Measurements from ENCODE around the gene CALHM3. TPM values are rescaled to one million over a fixed set of nuclear protein-coding genes. Genes with fewer than 3 reads are reported as not detected.

CALHM3 gene
- total RNA-seq, 1 experiment from 2014 or later = not detected

GRCh38 chr10:103455235-103455634 is 23.8 kb downstream of the CALHM3 start:
- in situ Hi-C loops (cut with HindIII; ENCODE audit: low sequenced_read_pairs) = no loop called here

GRCh38 chr10:103454026-103454425 is 25.0 kb downstream of the CALHM3 start:
- DNase-seq (ENCODE audit: low spot score) = no peak
- in situ Hi-C loops (cut with HindIII; ENCODE audit: low sequenced_read_pairs) = loop anchor here (5.0 kb wide), 1 partner anchor 38 kb away; the partner anchor contains the start of gene NEURL1

More at GRCh38 chr10:103455235-103455634, 23.8 kb downstream of the CALHM3 start:
- DNase-seq (ENCODE audit: low spot score) = no peak

- in situ Hi-C loops (cut with HindIII; ENCODE audit: low sequenced_read_pairs) = loop anchor here (5.0 kb wide), 1 partner anchor 40 kb away; the partner anchor contains the start of gene NEURL1
- no peak for DNase-seq (ENCODE audit: low spot score)
Observed at GRCh38 chr10:103452506-103453230, 26.4 kb downstream of the CALHM3 start.

- DNase-seq (ENCODE audit: low spot score) = peak; percentile 17
- in situ Hi-C loops (cut with HindIII; ENCODE audit: low sequenced_read_pairs) = loop anchor here (5.0 kb wide), 1 partner anchor 40 kb away; the partner anchor contains the start of gene NEURL1
Observed at GRCh38 chr10:103451831-103452505, 27.1 kb downstream of the CALHM3 start, which contains the start of gene CALHM2. TSS of gene CALHM2 (minus strand) at chr10:103452370. CDS start at chr10:103449941, 2,429 bp downstream.

GRCh38 chr10:103451091-103451813 is 27.8 kb downstream of the CALHM3 start:
- in situ Hi-C loops (cut with HindIII; ENCODE audit: low sequenced_read_pairs) = loop anchor here (5.0 kb wide), 1 partner anchor 41 kb away; the partner anchor contains the start of gene NEURL1
- peak; percentile 37 for DNase-seq (ENCODE audit: low spot score)

- in situ Hi-C loops (cut with HindIII; ENCODE audit: low sequenced_read_pairs) = loop anchor here (5.0 kb wide), 1 partner anchor 42 kb away; the partner anchor contains the start of gene NEURL1
- no peak for DNase-seq (ENCODE audit: low spot score)
Observed at GRCh38 chr10:103450201-103450695, 28.8 kb downstream of the CALHM3 start.

- DNase-seq (ENCODE audit: low spot score) = no peak
- in situ Hi-C loops (cut with HindIII; ENCODE audit: low sequenced_read_pairs) = loop anchor here (5.0 kb wide), 1 partner anchor 43 kb away; the partner anchor contains the start of gene NEURL1
Observed at GRCh38 chr10:103449208-103450144, 29.6 kb downstream of the CALHM3 start.

- in situ Hi-C loops (cut with HindIII; ENCODE audit: low sequenced_read_pairs) = no loop called here
Observed at GRCh38 chr10:103448746-103449145, 30.3 kb downstream of the CALHM3 start.

GRCh38 chr10:103447187-103447586 is 31.9 kb downstream of the CALHM3 start:
- no peak for DNase-seq (ENCODE audit: low spot score)
- in situ Hi-C loops (cut with HindIII; ENCODE audit: low sequenced_read_pairs) = no loop called here

More at GRCh38 chr10:103448746-103449145, 30.3 kb downstream of the CALHM3 start:
- no peak for DNase-seq (ENCODE audit: low spot score)

GRCh38 chr10:103445767-103446567 is 33.1 kb downstream of the CALHM3 start:
- in situ Hi-C loops (cut with HindIII; ENCODE audit: low sequenced_read_pairs) = no loop called here
- DNase-seq (ENCODE audit: low spot score) = peak; percentile 33

GRCh38 chr10:103445366-103445765 is 33.7 kb downstream of the CALHM3 start:
- in situ Hi-C loops (cut with HindIII; ENCODE audit: low sequenced_read_pairs) = no loop called here
- no peak for DNase-seq (ENCODE audit: low spot score)

- no peak for DNase-seq (ENCODE audit: low spot score)
- in situ Hi-C loops (cut with HindIII; ENCODE audit: low sequenced_read_pairs) = no loop called here
Observed at GRCh38 chr10:103444478-103444877, 34.6 kb downstream of the CALHM3 start.

- DNase-seq (ENCODE audit: low spot score) = no peak
- in situ Hi-C loops (cut with HindIII; ENCODE audit: low sequenced_read_pairs) = no loop called here
Observed at GRCh38 chr10:103443475-103444185, 35.4 kb downstream of the CALHM3 start.

GRCh38 chr10:103442031-103442461 is 37.0 kb downstream of the CALHM3 start:
- no peak for DNase-seq (ENCODE audit: low spot score)
- in situ Hi-C loops (cut with HindIII; ENCODE audit: low sequenced_read_pairs) = no loop called here

GRCh38 chr10:103441611-103442010 is 37.4 kb downstream of the CALHM3 start:
- no peak for DNase-seq (ENCODE audit: low spot score)
- in situ Hi-C loops (cut with HindIII; ENCODE audit: low sequenced_read_pairs) = no loop called here

- no peak for DNase-seq (ENCODE audit: low spot score)
- in situ Hi-C loops (cut with HindIII; ENCODE audit: low sequenced_read_pairs) = no loop called here
Observed at GRCh38 chr10:103441206-103441605, 37.8 kb downstream of the CALHM3 start.

- DNase-seq (ENCODE audit: low spot score) = no peak
- in situ Hi-C loops (cut with HindIII; ENCODE audit: low sequenced_read_pairs) = no loop called here
Observed at GRCh38 chr10:103440416-103440815, 38.6 kb downstream of the CALHM3 start.

All from G401 (cell line).